CD4-positive, alpha-beta T cell treated with Interleukin-15 for 4 hours (primary cell): ENCODE data around the gene ZCCHC10.
"Not testable (repeated sequence)": the region's sequence is repeated elsewhere in the genome, so short reads cannot be mapped to it uniquely, and the experiment has no call there.

Experiments
- DNase-seq: peaks from one replicate; pipeline ENCODE4 v3.0.0-alpha.2; 2020; ENCODE audit warnings: low spot score

ZCCHC10 gene

DNA sequence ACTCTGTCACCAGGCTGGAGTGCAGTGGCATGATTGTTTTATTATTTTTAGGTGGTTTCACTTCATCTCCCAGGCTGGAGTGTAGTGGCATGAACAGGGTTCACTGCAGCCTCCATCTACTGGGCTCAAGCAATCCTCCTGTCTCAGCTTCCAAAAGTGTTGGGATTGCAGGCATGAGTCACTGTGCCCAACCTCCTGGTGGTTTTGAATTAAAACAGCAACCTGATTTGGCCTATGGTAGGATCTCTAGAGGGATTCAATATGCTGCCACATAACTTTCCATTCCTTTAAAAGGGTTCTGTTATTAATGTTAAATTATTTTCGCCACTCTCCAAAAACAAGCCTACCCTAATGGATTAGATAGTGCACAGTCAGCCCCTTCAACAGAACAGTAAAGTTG lies 15.6 kb upstream of the ZCCHC10 start:
- DNase-seq, result no peak

DNA sequence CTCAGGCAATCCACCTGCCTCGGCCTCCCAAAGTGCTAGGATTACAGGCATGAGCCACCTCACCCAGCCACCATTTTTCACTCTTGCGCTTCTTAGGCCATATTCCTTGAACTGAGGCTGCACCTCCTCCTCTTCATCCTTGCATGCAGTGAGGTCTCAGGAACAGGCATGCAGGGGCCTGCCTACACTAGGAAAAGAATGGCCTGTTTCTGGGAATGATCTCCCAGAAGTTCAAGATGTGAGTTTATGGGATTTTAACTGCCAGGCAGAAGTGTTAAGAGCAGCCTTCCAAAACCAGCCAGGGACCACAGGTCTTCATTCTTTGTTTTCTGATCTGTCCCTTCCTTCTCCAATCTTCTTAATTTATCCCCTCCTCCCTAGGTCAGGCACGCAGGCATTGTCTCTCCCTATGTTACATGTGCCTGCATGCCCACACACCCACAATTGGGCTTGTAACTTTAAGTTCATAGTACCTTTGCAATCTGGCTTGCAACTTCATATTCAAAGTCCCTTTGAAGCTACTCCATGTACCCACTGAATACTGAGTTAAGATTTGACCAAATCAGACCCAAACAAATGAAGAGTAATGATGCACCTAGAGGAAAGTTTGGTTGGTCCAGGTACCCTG lies 14.9 kb upstream of the ZCCHC10 start:
- DNase-seq, result no peak

DNA sequence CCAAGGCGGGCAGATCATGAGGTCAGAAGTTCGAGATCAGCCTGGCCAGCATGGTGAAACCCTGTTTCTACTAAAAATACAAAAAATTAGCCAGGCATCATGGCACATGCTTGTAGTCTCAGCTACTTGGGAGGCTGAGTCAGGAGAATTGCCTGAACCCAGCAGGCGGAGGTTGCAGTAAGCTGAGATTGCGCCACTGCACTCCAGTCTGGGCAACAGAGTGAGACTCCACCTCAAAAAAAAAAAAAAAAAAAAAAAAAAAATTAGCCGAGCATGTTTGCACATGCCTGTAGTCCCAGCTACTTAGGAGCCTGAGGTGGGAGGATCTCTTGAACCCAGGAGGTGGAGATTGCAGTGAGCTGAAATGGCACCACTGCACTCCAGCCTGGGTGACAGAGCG lies 10.3 kb upstream of the ZCCHC10 start:
- not testable (repeated sequence) for DNase-seq

DNA sequence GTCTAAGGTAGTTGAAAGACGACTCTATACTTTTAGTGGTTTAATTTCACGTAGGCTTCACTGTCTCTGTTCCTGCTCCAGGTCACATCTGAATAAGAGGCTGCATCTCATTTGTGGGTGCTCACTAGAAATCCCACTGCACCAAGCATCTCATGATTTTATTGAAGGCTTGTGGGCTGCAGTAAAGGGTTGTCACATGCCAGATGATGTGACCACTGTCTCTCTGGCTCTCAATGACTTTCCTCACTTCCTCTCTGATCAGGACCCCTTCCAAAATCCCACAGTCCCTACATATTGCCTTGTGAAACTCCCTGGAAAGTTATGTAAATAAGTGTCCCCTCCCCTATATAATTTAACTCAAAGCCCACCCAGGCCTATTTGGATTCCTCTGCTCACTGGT lies 8.9 kb upstream of the ZCCHC10 start:
- no peak for DNase-seq

DNA sequence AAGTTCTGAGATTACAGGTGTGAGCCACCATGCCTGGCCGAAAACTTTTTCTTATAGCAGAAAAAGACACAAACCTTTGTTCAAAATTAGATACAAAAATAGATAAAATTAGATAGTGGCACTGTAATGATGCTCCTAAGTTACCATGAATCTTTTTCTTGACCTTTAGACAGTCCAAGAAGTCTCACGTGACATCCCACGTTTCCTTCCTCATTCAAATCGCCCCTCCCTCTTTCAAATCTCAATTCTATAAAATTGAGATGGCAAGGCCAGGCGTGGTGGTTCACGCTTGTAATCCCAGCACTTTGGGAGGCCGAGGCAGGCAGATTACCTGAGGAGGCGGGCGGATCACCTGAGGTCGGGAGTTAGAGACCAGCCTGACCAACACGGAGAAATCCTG lies 7.7 kb upstream of the ZCCHC10 start:
- no peak for DNase-seq

DNA sequence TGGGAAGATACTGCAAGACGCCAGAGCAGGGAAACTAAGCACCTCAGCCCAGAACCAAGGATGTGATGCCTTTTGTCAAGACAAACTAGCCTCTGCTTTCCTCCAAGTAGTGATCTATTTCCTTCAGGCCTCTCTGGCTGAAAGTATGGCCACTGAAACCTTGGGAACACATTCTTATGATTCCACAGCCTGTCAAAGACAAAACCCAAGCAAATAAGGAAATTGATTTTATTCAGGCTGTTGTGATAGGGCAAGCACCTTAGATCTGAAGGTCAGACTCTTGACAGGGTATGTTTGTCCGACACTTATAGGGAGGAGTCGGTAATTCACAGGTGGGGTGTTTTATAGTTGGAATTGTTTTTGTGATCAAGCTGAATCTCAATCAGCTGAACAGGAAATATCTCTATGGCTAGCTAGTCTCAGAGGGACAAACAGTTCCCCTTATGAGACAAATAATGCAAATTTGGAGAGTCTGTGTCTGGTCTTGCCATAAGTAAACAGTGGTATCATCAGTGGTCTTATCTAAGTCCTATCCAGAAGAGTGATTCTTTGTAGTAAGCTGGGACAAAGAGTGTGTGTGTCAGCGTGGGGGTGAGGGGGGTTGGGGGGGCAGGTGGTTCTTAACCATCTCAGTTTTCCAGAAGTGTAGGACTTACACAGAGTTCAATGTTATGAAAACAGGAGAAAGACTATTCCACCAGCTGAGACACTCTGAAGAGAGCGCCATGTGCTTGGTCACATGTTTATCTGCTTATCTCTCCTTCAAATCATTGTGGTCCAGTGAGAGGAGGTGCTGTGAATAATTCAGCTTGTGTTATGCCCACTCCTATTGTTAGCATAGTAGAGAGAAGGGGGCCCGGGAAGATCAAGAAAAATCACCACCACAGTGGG lies 6.7 kb upstream of the ZCCHC10 start:
- DNase-seq, result no peak

DNA sequence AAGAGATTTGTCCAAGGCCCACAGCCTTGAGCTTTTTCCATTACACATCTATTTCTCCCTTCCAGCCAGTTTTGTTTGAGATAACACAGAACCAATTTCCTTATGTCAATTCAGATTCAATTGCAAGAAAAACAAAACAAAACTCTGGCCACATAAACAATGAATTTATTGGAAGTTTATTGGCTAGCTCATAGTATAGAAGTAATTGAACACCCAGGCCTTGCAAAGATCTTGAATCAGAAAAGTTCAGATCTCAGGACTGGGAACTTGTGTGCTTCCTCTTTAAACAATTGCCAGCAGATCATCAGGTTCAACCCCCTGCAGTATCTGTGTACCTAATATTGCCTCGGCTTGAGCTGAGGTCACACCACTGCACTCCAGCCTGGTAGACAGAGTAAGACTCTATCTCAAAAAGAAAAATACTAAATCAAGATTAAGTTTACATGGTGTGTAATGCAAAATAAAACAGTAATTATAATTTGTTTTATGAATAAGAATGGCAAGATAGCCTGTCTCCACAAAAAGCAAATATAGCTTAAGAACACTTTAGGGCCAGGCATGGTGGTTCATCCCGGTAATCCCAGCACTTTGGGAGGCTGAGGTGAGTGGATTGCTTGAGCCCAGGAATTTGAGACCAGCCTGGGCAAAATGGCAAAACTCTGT lies 4.1 kb upstream of the ZCCHC10 start:
- DNase-seq, result no peak

DNA sequence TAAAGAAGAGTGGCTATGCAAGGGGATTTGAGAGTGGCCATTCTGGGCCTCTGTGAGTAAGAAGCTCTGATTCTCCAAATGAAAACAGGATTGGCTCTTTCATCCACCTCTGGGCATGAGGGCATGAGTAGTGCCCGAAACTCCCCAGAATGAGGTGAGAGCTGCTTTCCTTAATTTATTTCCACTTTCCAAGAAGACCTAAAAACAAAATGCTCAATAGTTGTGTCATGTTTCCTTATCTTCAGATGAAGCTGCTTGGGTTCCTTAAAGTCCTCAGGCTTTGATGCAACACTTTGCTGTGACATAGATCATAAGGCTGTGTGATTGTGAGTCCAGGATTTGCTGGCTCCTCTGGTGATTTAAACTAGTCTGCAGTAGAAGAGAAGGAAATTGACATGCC lies 3.1 kb upstream of the ZCCHC10 start:
- no peak for DNase-seq

DNA sequence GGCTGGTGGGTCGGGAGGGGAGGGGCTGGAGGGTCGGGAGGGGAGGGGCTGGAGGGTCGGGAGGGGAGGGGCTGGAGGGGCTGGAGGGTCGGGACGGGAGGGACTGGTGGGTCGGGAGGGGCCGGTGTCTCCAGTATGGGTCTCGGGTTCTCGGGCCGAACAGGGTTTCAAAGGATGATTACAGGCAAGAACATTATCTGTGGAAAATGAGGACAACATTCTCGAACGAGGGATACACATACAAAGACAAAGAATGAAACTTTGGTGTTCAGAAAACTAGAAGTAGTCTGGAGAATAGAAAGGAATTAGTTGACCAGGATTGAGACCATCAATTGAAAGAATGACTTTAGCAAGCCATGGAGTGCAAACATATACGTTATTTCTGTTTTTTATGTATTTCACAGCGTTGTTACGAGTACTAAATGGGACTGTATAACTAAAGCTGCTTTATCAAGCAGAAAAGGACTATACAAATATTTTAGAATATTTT lies 360 bp upstream of the ZCCHC10 start:
- DNase-seq, result no peak

DNA sequence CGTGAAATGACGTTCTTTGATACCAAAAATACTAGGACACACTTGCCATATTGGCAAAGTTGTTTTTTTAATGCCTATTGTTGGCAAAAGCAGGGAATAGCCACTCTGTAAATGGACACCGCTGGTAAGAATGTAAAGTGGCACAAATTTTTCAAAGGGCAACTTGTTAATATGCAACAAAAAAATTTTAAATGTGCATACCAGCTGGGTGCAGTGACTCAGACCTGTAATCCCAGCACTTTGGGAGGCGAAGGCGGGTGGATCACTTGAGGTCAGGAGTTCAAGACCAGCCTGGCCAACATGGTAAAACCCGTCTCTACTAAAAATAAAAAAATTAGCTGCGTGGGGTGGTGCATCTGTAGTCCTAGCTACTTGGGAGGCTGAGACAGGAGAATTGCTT lies 6.9 kb downstream of the ZCCHC10 start:
- DNase-seq, result not testable (repeated sequence)

DNA sequence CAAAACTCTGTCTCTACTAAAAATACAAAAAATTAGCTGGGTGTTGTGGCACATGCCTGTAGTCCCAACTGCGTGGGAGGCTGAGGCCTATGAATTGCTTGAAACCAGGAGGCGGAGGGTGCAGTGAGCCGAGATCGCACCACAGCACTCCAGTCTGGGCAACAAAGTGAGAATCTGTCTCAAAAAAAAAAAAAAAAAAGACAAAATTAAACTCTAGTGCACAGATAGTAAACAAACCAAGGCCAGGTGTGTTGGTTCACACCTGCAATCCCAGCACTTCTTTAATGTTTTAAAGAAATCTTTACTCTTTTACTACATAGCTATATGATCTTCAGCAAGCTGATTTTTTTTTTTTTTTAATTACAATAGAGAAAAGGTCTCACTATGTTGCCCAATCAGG lies 8.4 kb downstream of the ZCCHC10 start:
- DNase-seq, result no peak

DNA sequence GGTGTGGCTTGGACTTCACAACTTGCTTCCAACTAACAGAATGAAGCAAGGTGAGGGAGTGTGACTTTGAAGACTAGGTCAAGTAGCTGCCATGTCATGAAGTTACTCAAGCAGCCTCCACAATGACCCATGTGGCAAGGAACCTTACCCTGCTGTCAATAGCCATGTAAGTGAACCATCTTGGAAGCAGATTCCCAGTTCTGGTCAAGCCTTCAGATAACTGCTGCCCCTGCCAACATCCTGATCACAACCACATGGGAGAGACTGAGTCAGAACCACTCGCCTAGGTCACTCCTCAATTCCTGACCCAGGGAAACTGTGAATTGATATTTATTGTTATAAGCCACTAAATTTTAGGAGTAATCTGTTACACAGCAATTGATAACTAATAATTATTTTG lies 10.9 kb downstream of the ZCCHC10 start:
- DNase-seq, result no peak

DNA sequence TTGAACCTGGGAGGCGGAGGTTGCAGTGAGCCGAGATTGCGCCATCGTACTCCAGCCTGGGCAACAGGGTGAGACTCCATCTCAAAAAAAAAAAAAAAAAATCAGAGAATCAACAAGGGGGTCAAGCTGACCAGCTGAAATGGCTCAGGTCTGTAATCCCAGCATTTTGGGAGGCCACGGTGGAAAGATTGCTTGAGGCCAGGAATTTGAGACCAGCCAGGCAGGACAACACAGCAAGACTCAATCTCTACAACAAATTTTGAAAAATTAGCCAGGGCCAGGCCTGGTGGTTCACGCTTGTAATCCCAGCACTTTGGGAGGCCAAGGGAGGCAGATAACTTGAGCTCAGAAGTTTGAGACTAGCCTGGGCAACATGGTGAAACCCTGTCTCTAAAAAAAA lies 17.9 kb downstream of the ZCCHC10 start:
- not testable (repeated sequence) for DNase-seq

DNA sequence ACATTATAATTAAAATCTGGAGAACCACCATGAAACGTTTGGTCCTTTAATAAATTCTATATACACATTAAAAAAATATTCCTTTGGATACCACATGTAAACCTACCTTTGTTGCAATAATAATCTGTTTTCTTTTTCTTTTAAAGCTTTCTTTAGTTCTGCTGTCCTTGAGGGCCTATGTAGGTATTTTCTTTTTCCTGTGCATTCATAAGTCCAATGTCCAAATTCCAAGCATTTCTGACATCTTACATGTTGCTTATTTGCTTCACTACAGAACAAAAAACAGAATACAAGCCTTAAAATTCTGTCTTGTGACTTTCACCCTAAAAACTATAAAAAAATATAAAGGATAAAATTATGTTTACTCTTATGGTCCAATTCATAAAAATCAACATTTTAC lies 19.7 kb downstream of the ZCCHC10 start:
- DNase-seq, result no peak

DNA sequence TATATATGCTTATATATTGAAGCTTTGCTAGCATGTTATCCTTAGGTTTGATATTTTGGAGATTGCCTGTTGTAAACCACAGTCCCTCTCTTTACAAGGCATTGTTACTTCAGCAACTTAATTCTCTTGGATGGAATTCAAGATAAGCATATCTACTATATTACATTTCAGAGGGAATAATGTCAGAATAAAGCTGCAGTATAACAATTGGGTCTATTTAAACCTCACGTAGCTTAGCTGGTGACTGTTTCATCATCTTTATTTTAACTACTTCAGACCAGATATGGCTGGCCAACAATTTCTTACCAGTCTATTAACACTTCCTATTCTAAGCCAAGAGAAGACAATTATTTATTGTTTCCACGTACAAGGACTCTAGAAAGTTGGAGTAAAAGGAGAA lies 27.1 kb downstream of the ZCCHC10 start:
- no peak for DNase-seq

DNA sequence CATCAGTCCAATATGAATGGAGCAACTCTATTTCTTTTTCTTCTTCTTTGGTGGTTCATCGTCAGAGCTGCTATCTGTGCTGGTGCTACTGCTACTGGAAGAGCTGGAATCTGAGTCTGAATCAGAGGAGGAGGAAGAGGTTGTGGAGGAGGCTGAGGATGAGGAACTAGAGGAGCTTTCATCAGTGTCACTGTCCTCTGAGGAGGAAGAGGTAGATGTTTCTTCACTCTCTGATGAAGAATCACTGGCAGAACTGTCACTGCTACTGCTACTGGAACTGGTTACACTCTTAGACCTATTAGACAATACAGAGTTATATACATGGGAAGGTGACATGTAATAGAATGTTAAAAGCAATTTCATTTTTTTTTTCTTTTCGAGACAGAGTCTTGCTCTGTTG lies 27.8 kb downstream of the ZCCHC10 start:
- DNase-seq, result no peak

DNA sequence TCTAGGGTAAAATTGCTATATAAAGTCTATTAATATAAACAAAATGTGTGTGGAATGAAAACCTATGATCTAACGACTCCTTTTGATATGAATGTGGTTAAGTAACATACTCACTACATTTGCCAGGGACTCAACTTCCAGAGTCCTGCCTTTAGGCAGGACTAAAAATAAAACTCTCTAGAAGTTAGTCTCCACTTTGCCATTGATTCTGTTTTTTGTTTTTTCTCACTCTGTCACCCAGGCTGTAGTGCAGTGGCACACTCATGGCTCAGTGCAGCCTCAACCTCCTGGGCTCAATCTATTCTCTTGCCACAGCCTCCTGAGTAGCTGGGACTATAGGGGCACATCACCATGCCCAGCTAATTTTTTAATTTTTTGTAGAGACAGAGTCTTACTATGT lies 30.0 kb downstream of the ZCCHC10 start:
- no peak for DNase-seq

DNA sequence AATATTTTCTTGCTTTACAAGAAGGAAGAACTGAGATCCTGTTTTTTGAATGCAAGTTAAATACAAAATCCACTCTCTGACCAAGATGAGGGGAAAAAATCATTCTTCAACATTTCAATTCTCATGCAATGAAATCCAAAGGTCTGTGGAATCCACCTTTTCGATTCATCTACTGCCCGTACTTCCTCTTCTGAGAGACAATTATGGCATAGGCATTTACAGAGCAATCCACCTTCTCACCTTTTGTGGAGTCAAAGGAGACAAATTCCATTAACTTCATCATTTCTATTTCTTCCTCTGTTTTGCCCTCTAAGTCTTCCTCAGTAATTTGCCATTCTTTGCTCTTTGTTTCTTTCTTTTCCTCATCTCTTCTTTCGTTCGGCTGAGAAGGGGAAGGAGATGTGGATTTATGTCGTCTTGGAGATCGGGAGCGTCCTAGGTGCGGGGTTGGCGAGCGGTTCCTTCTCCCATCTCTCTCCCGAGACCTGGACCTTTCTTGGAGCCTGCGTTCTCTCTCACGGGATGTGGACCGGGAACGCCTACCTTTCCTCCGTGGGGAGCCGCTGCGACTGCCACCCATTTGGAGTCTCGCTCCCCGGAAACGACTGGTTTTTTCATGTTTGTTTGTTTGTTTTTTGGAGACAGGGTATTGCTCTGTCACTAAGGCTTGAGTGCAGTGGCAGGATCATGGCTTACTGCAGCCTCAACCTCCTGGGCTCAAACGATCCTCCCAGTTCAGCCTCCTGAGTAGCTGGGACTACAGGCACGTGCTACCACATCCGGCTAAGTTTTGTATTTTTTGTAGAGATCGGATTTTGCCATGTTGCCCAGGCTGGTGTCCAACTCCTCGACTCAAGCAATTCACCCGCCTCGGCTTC lies 38.6 kb downstream of the ZCCHC10 start:
- DNase-seq, result no peak

DNA sequence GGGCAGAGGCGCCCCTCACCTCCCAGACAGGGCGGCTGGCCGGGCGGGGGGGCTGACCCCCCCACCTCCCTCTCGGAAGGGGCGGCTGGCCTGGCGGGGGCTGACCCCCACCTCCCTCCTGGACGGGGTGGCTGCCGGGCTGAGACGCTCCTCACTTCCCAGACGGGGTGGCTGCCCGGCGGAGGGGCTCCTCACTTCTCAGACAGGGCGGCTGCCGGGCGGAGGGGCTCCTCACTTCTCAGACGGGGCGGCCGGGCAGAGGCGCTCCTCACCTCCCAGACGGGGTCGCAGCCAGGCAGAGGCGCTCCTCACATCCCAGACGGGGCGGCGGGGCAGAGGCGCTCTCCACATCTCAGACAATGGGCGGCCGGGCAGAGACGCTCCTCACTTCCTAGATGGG lies 43.4 kb downstream of the ZCCHC10 start:
- DNase-seq, result not testable (repeated sequence)

DNA sequence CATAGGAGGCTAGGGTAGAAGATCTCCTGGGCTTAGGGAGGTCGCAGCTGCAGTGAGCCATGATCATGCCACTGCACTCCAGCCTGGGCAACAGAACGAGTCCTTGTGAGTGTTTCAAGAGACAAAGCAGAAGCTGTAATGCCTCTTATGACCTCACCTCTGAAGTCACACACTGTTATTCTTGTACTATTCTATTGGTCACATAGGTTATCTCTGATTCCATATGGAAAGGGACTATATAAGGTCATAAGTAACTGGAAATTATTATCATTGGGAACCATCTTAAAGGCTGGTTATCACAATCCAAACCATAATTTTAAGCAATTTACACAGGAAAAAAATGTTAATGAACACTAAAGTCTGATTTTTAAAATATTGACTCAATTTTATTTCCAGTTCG lies 45.1 kb downstream of the ZCCHC10 start:
- DNase-seq, result no peak

DNA sequence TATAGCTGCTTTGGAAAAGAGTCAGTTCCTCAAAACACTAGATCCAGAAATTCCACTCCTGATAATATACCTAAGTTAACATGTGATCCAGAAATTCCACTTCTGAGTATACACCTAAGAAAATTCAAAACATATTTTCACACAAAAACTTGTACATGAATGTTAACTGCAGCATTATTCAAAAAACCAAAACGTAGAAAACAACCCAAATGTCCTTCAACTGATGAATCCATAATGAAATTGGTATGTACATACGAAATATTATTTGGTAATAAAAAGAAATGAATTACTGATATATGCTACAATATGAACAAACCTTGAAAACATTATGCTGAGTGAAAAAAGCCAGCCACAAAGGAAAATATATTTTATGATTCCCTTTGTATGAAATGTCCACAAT lies 46.4 kb downstream of the ZCCHC10 start:
- DNase-seq, result no peak

DNA sequence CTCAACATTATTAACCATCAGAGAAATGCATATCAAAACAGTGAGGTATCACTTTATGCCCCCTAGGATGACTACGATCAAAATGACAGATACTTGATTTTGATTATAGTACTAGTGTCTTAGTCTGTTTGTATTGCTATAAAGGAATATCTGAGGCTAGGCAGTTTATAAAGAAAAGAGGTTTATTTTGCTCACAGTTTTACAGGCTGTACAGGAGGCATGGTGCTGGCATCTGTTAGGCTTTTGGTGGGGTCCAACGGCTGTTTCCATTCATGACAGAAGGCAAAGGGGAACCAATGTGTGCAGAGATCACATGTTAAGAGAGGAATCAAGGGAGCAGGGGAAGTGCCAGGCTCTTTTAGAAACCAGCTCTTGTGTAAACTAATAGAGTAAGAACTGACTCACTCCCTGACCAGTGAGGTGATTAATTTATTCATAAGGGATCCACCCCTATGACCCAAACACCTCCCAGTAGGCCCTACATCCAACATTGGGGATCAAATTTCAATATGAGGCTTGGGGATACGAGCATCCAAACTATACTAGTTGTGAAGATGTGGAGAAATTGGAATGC lies 46.9 kb downstream of the ZCCHC10 start:
- no peak for DNase-seq
